ENCODE measurements around the gene TMEM178B.

DNA sequence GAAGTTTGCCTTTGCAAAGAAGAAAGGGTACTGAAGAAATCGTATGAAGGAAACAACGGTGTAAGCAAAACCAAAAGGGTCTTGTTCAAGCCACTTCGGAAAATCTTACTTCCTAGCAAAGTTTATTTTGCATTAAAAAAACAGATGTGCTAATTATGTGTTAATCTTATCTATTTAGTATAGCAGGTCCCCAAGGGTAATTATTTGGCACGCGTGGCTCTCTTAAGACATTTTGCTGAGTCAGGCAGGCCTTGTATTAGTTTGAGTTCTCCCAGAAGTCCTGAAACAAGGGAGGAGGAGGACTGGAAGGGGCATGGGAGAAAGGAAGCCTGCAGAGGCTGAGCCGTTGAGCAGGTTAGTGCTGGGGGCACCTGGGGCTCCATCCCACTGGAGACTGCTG lies 44.9 kb downstream of the TMEM178B start:
- TF ChIP-seq, protein P1, sequence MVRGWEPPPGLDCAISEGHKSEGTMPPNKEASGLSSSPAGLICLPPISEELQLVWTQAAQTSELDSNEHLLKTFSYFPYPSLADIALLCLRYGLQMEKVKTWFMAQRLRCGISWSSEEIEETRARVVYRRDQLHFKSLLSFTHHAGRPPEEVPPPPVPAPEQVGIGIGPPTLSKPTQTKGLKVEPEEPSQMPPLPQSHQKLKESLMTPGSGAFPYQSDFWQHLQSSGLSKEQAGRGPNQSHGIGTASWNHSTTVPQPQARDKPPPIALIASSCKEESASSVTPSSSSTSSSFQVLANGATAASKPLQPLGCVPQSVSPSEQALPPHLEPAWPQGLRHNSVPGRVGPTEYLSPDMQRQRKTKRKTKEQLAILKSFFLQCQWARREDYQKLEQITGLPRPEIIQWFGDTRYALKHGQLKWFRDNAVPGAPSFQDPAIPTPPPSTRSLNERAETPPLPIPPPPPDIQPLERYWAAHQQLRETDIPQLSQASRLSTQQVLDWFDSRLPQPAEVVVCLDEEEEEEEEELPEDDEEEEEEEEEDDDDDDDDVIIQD (CRISPR knock-in tag; IDR thresholded peaks at IDR 0.05): no peak
- TF ChIP-seq, protein P2, sequence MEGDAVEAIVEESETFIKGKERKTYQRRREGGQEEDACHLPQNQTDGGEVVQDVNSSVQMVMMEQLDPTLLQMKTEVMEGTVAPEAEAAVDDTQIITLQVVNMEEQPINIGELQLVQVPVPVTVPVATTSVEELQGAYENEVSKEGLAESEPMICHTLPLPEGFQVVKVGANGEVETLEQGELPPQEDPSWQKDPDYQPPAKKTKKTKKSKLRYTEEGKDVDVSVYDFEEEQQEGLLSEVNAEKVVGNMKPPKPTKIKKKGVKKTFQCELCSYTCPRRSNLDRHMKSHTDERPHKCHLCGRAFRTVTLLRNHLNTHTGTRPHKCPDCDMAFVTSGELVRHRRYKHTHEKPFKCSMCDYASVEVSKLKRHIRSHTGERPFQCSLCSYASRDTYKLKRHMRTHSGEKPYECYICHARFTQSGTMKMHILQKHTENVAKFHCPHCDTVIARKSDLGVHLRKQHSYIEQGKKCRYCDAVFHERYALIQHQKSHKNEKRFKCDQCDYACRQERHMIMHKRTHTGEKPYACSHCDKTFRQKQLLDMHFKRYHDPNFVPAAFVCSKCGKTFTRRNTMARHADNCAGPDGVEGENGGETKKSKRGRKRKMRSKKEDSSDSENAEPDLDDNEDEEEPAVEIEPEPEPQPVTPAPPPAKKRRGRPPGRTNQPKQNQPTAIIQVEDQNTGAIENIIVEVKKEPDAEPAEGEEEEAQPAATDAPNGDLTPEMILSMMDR (IDR thresholded peaks at IDR 0.05 in 2 of 3, conservative IDR thresholded peaks at IDR 0.05 in 1 of 3; ENCODE audit: insufficient read depth in 2 of 3, low read depth in 1 of 3, low read length in 3 of 3): no peak
- TF ChIP-seq, protein P3, sequence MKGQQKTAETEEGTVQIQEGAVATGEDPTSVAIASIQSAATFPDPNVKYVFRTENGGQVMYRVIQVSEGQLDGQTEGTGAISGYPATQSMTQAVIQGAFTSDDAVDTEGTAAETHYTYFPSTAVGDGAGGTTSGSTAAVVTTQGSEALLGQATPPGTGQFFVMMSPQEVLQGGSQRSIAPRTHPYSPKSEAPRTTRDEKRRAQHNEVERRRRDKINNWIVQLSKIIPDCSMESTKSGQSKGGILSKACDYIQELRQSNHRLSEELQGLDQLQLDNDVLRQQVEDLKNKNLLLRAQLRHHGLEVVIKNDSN (CRISPR knock-in tag; IDR thresholded peaks at IDR 0.05): no peak
- TF ChIP-seq YY1 (IDR thresholded peaks at IDR 0.05; ENCODE audit: borderline replicate concordance in 1 of 3, control insufficient read depth in 1 of 3, extremely low read depth in 1 of 3, insufficient read depth in 3 of 3, insufficient read length in 1 of 3, insufficient replicate concordance in 2 of 3, low read depth in 1 of 3, low read length in 2 of 3) (no peak), RBM34 (IDR thresholded peaks at IDR 0.05; ENCODE audit: borderline replicate concordance, insufficient read depth, low read length) (no peak), HNRNPUL1 (IDR thresholded peaks at IDR 0.05; ENCODE audit: low read length) (no peak), SREBF2 (CRISPR knock-in tag; IDR thresholded peaks at IDR 0.05) (no peak), ZNF583 (CRISPR knock-in tag; IDR thresholded peaks at IDR 0.05) (no peak), ZNF121 (CRISPR knock-in tag; conservative IDR thresholded peaks at IDR 0.05) (no peak), KLF1 (tag; IDR thresholded peaks at IDR 0.05) (no peak), ZFX (CRISPR knock-in tag; IDR thresholded peaks at IDR 0.05) (no peak)
